MG63 (cell line): ENCODE data around the gene FABP2. TPM values are rescaled to one million over a fixed set of nuclear protein-coding genes. Genes with fewer than 3 reads are reported as not detected.
"Not testable (repeated sequence)": the region's sequence is repeated elsewhere in the genome, so short reads cannot be mapped to it uniquely, and the experiment has no call there.

Experiments used
- DNase-seq: peaks from one replicate; pipeline ENCODE4 v3.0.0-alpha.2; 2020
- H3K27me3 ChIP-seq: fragments of 250-450 bp; sonication (Bioruptor Pico); 2 replicates; pipeline ENCODE4 v1.5.1; 2020; ENCODE audit warnings: mild to moderate bottlenecking, moderate library complexity
- H3K36me3 ChIP-seq: fragments of 250-450 bp; sonication (Bioruptor Pico); 2 replicates; pipeline ENCODE4 v1.5.1; 2020; ENCODE audit warnings: mild to moderate bottlenecking, moderate library complexity
- H3K4me3 ChIP-seq: fragments of 250-450 bp; sonication (Bioruptor Pico); 2 replicates; pipeline ENCODE4 v1.5.1; 2020; ENCODE audit warnings: mild to moderate bottlenecking, moderate library complexity
- H3K9me3 ChIP-seq: fragments of 250-450 bp; sonication (Bioruptor Pico); 2 replicates; pipeline ENCODE4 v1.5.1; 2020; ENCODE audit warnings: mild to moderate bottlenecking, moderate library complexity
- total RNA-seq: library from RNA; depleted of rRNA; stranded (reverse); fragments of >200 nt; shearing (Covaris generic); gene quantifications from 2 replicates; pipeline ENCODE4 v1.2.3, GENCODE V29; 2014; ENCODE audit warnings: low replicate concordance; rRNA removed

FABP2 gene
- total RNA-seq, result not detected in 2 replicates

- Histone ChIP-seq H3K9me3 (no peaks in the 10 kb centered on the region), H3K36me3 (no peaks in the 10 kb centered on the region), H3K27me3 (0 out of 2 replicates have a peak, but pooled peaks cover 9% of the 10 kb centered on the region), H3K4me3 (no peak within 1 kb of the TSS)
- DNase-seq, result no peak
These were observed at the start of gene FABP2 for GRCh38 chr4:119321921-119322687. TSS of gene FABP2 (minus strand) at chr4:119322138. CDS start at chr4:119322102, 36 bp downstream.

- not testable (repeated sequence) for DNase-seq, H3K4me3 ChIP-seq, H3K27me3 ChIP-seq, H3K9me3 ChIP-seq, H3K36me3 ChIP-seq
These were observed 49.2 kb upstream of the FABP2 start for GRCh38 chr4:119370951-119371683.

GRCh38 chr4:119370392-119370791 lies 48.5 kb upstream of the FABP2 start:
- not testable (repeated sequence) for H3K9me3 ChIP-seq, H3K36me3 ChIP-seq, H3K27me3 ChIP-seq, H3K4me3 ChIP-seq
- DNase-seq, result peak; percentile 0

GRCh38 chr4:119366802-119367201 lies 44.9 kb upstream of the FABP2 start:
- H3K36me3 ChIP-seq, H3K27me3 ChIP-seq, H3K4me3 ChIP-seq, DNase-seq, H3K9me3 ChIP-seq: not testable (repeated sequence)

- DNase-seq, H3K9me3 ChIP-seq, H3K27me3 ChIP-seq, H3K4me3 ChIP-seq, H3K36me3 ChIP-seq: not testable (repeated sequence)
These were observed 42.3 kb upstream of the FABP2 start for GRCh38 chr4:119364203-119364602.

- not testable (repeated sequence) for H3K4me3 ChIP-seq, H3K27me3 ChIP-seq, H3K36me3 ChIP-seq, H3K9me3 ChIP-seq, DNase-seq
These were observed 41.4 kb upstream of the FABP2 start for GRCh38 chr4:119363372-119363771.

GRCh38 chr4:119362413-119362812 lies 40.5 kb upstream of the FABP2 start:
- H3K36me3 ChIP-seq, H3K9me3 ChIP-seq, H3K4me3 ChIP-seq, DNase-seq, H3K27me3 ChIP-seq: not testable (repeated sequence)

GRCh38 chr4:119359873-119360272 lies 37.9 kb upstream of the FABP2 start:
- H3K9me3 ChIP-seq, H3K36me3 ChIP-seq, DNase-seq, H3K27me3 ChIP-seq, H3K4me3 ChIP-seq: not testable (repeated sequence)

- not testable (repeated sequence) for H3K9me3 ChIP-seq, H3K36me3 ChIP-seq, DNase-seq, H3K27me3 ChIP-seq, H3K4me3 ChIP-seq
These were observed 34.9 kb upstream of the FABP2 start for GRCh38 chr4:119356796-119357195.

- H3K27me3 ChIP-seq, H3K36me3 ChIP-seq, DNase-seq, H3K9me3 ChIP-seq, H3K4me3 ChIP-seq: not testable (repeated sequence)
These were observed 34.1 kb upstream of the FABP2 start for GRCh38 chr4:119356041-119356440.

GRCh38 chr4:119353364-119353763 lies 31.4 kb upstream of the FABP2 start:
- H3K9me3 ChIP-seq, H3K36me3 ChIP-seq, H3K27me3 ChIP-seq, DNase-seq, H3K4me3 ChIP-seq: not testable (repeated sequence)

GRCh38 chr4:119348169-119348568 lies 26.2 kb upstream of the FABP2 start:
- not testable (repeated sequence) for DNase-seq, H3K9me3 ChIP-seq, H3K4me3 ChIP-seq, H3K27me3 ChIP-seq, H3K36me3 ChIP-seq

GRCh38 chr4:119343293-119343692 lies 21.4 kb upstream of the FABP2 start:
- not testable (repeated sequence) for H3K9me3 ChIP-seq, H3K27me3 ChIP-seq, H3K4me3 ChIP-seq, H3K36me3 ChIP-seq, DNase-seq

- not testable (repeated sequence) for DNase-seq, H3K9me3 ChIP-seq, H3K27me3 ChIP-seq, H3K36me3 ChIP-seq, H3K4me3 ChIP-seq
These were observed 18.0 kb upstream of the FABP2 start for GRCh38 chr4:119339895-119340294.

GRCh38 chr4:119337010-119337409 lies 15.1 kb upstream of the FABP2 start:
- H3K27me3 ChIP-seq, result no peaks in the 10 kb centered on the region
- no peaks in the 10 kb centered on the region for H3K36me3 ChIP-seq
- no peak overlapping the region for H3K4me3 ChIP-seq
- DNase-seq, result no peak
- H3K9me3 ChIP-seq, result no peaks in the 10 kb centered on the region

GRCh38 chr4:119336332-119336979 lies 14.5 kb upstream of the FABP2 start:
- H3K27me3 ChIP-seq, H3K36me3 ChIP-seq, DNase-seq, H3K9me3 ChIP-seq, H3K4me3 ChIP-seq: not testable (repeated sequence)

- Histone ChIP-seq H3K36me3 (no peaks in the 10 kb centered on the region), H3K9me3 (no peaks in the 10 kb centered on the region), H3K27me3 (no peaks in the 10 kb centered on the region), H3K4me3 (no peak overlapping the region)
- DNase-seq, result no peak
These were observed 8.1 kb upstream of the FABP2 start for GRCh38 chr4:119329835-119330620.
